Gastroesophageal sphincter (tissue), 4 donors: Measurements from ENCODE around the gene DNAH7. TPM values are rescaled to one million over a fixed set of nuclear protein-coding genes. Genes with fewer than 3 reads are reported as not detected.

ENCODE experiments used
- ATAC-seq: fragments of 150-250 bp; one replicate; pipeline ENCODE4 v1.9.1; 2016; ENCODE audit warnings: mild to moderate bottlenecking, moderate library complexity
- H3K27ac ChIP-seq, 4 donors: fragments of 200-600 bp; sonication (generic) in 3 of 4; 1 replicate in 3 of 4; 2 replicates in 1 of 4; pipeline ENCODE4 v1.5.1; 2016 to 2019
- H3K27me3 ChIP-seq: fragments of 200-600 bp; sonication (generic); one replicate; pipeline ENCODE4 v1.5.1; 2019
- H3K36me3 ChIP-seq, 2 donors: fragments of 200-600 bp; sonication (generic); one replicate each; pipeline ENCODE4 v1.5.1; 2019; ENCODE audit warnings: control low read depth in 1 of 2
- H3K4me1 ChIP-seq, 3 donors: fragments of 200-600 bp; sonication (generic); 1 replicate in 2 of 3; 2 replicates in 1 of 3; pipeline ENCODE4 v1.5.1; 2016 to 2019; ENCODE audit warnings: control low read depth in 2 of 3
- H3K4me3 ChIP-seq, 2 donors: fragments of 200-600 bp; sonication (generic); one replicate each; pipeline ENCODE4 v1.5.1; 2019; ENCODE audit warnings: mild to moderate bottlenecking in 1 of 2, moderate library complexity in 1 of 2
- H3K9me3 ChIP-seq, 3 donors: fragments of 200-600 bp; sonication (generic); one replicate each; pipeline ENCODE4 v1.5.1; 2017 to 2019; ENCODE audit warnings: control low read depth in 2 of 3
- CTCF ChIP-seq, 4 experiments: fragments of 200-600 bp in 2 of 4; fragments of 450-650 bp in 2 of 4; sonication (generic) in 1 of 4; IDR thresholded peaks; one replicate each; pipeline ENCODE4 v1.5.1; 2017 to 2019; ENCODE audit warnings: antibody characterized with exemption in 4 of 4, mild to moderate bottlenecking in 2 of 4, moderate library complexity in 2 of 4
- EP300 ChIP-seq: sonication (generic); formaldehyde crosslinking; IDR thresholded peaks from one replicate; pipeline ENCODE4 v1.6.1; 2017; ENCODE audit warnings: antibody characterized with exemption, mild to moderate bottlenecking
- POLR2A ChIP-seq, 2 donors: fragments of 450-650 bp; IDR thresholded peaks; one replicate each; pipeline ENCODE4 v1.6.1; 2017; ENCODE audit warnings: antibody characterized with exemption in 2 of 2, mild to moderate bottlenecking in 2 of 2, moderate library complexity in 1 of 2
- POLR2AphosphoS5 ChIP-seq: sonication (generic); formaldehyde crosslinking; IDR thresholded peaks from one replicate; pipeline ENCODE4 v1.6.1; 2017; ENCODE audit warnings: antibody characterized with exemption
- WGBS, 2 donors: methylation state at CpG; one replicate each; pipeline ENCODE4 v1.1.5; 2018; ENCODE audit warnings: low coverage in 1 of 2; 5-methylcytosine and 5-hydroxymethylcytosine counted together
- total RNA-seq, 4 donors: library from RNA; depleted of rRNA; stranded (reverse); fragments of >200 nt; gene quantifications; one replicate each; pipeline ENCODE4 v1.1.0, GENCODE V29; 2016

Gene DNAH7
- total RNA-seq, 4 donors from 2014 or later = 0.40 to 1.3 (median 0.65) TPM

DNA sequence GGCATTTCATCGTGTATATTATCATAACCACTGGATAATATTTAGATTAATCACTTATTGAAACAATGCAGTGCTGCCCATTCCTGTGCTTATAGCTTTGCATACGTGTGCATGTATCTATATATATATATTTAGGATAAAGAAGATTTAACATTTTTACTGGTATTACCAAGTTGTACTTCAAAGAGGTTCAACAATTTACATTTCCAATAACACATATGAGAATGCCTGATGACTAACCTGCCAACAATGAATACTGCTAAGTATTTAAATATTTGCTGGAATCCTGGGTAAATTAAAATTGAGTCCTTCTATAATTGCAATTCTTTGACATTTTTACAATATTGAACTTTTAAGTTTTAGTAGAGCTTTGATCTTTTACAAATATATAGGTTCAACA is 300.2 kb downstream of the DNAH7 start:
- Histone ChIP-seq H3K4me3 (no peak overlapping the region), H3K36me3 (no peaks in the 10 kb centered on the region), H3K27ac (no peak overlapping the region), H3K9me3 (peaks cover 0 to 10% (median 0%) of the 10 kb centered on the region in 3 donors), H3K27me3 (no peaks in the 10 kb centered on the region), H3K4me1 (no peaks in the 10 kb centered on the region)
- TF ChIP-seq POLR2A (IDR thresholded peaks at IDR 0.05) (no peak), EP300 (no peak), CTCF (IDR thresholded peaks at IDR 0.05) (no peak), POLR2AphosphoS5 (no peak)
- WGBS, 2 donors = 63 to 64% methylated on average over 2 of the region's 2 CpGs
- no peak for ATAC-seq

DNA sequence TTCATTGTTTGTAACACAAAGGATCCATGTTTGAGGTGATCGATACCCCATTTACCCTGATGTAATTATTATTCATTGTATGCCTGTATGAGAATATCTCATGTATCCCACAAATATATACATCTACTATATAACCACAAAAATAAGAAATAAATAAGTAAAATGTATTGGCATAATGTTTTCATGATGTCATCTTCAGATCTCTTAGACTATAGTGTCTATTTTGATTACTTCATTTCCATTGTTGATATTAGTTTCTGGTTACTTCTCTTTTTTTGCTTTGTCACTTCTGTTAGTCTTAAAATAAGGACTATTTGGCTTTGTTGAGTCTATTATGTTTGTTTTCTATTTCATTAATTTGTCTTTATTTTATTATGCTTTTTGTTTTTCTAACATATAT is 301.9 kb downstream of the DNAH7 start:
- Histone ChIP-seq H3K27ac (no peak overlapping the region), H3K4me1 (no peaks in the 10 kb centered on the region), H3K4me3 (no peak overlapping the region), H3K27me3 (no peaks in the 10 kb centered on the region), H3K9me3 (peaks cover 0 to 10% (median 0%) of the 10 kb centered on the region in 3 donors), H3K36me3 (no peaks in the 10 kb centered on the region)
- no peak for ATAC-seq
- no peak for TF ChIP-seq POLR2AphosphoS5
- TF ChIP-seq POLR2A (IDR thresholded peaks at IDR 0.05) = no peak
- TF ChIP-seq EP300 = no peak
- TF ChIP-seq CTCF (IDR thresholded peaks at IDR 0.05) = no peak
- 92 to 97% methylated on average over 1 of the region's 1 CpG for WGBS, 2 donors

- Histone ChIP-seq H3K36me3 (no peaks in the 10 kb centered on the region), H3K4me1 (no peaks in the 10 kb centered on the region), H3K27me3 (no peaks in the 10 kb centered on the region), H3K9me3 (peaks cover 0 to 10% (median 0%) of the 10 kb centered on the region in 3 donors), H3K4me3 (no peak overlapping the region), H3K27ac (no peak overlapping the region)
- ATAC-seq = no peak
- TF ChIP-seq EP300 (no peak), POLR2A (IDR thresholded peaks at IDR 0.05) (no peak), POLR2AphosphoS5 (no peak), CTCF (IDR thresholded peaks at IDR 0.05) (no peak)
These were observed 304.8 kb downstream of the DNAH7 start for GRCh38 chr2:195763866-195764265.

GRCh38 chr2:195759877-195760276 is 308.8 kb downstream of the DNAH7 start:
- Histone ChIP-seq H3K36me3 (no peaks in the 10 kb centered on the region), H3K27ac (no peak overlapping the region), H3K9me3 (peaks cover 0 to 7% (median 0%) of the 10 kb centered on the region in 3 donors), H3K27me3 (no peaks in the 10 kb centered on the region), H3K4me1 (no peaks in the 10 kb centered on the region), H3K4me3 (no peak overlapping the region)
- no peak for ATAC-seq
- no peak for TF ChIP-seq EP300
- TF ChIP-seq POLR2AphosphoS5 = no peak
- TF ChIP-seq POLR2A (IDR thresholded peaks at IDR 0.05) = no peak
- no peak for TF ChIP-seq CTCF (IDR thresholded peaks at IDR 0.05)
- 63% methylated on average over 1 of the region's 1 CpG; no CpG with 5 or more reads in 1 of the 2 donors for WGBS, 2 donors

GRCh38 chr2:195758846-195759245 is 309.8 kb downstream of the DNAH7 start:
- no peak overlapping the region for H3K4me3 ChIP-seq
- no peak overlapping the region for H3K27ac ChIP-seq
- WGBS, 2 donors = no CpG with 5 or more reads among the region's 3 CpGs
- H3K9me3 ChIP-seq = no peaks in the 10 kb centered on the region
- H3K4me1 ChIP-seq = no peaks in the 10 kb centered on the region
- no peak for ATAC-seq
- no peaks in the 10 kb centered on the region for H3K36me3 ChIP-seq
- TF ChIP-seq POLR2AphosphoS5 (no peak), EP300 (no peak), POLR2A (IDR thresholded peaks at IDR 0.05) (no peak), CTCF (IDR thresholded peaks at IDR 0.05) (no peak)
- H3K27me3 ChIP-seq = no peaks in the 10 kb centered on the region
